Measurements from ENCODE around the gene OR2F2.

OR2F2 gene

GRCh38 chr7:143979998-143980397 is 45.0 kb downstream of the OR2F2 start:
- no peak for DNase-seq

GRCh38 chr7:143980746-143981510 is 45.9 kb downstream of the OR2F2 start:
- DNase-seq: no peak

- DNase-seq: no peak
Measured at GRCh38 chr7:143983960-143984359, 48.9 kb downstream of the OR2F2 start.

Data from NCI-H2081 (cell line).